DND-41 (cell line): Measurements from ENCODE around the gene ICAM2.

ENCODE experiments used
- CTCF ChIP-seq: IDR thresholded peaks from 2 replicates; pipeline ENCODE4 v1.5.1; 2012; ENCODE audit warnings: borderline replicate concordance, low read length, moderate library complexity, mild to moderate bottlenecking; ENCODE audit not compliant: poor library complexity, severe bottlenecking; ENCODE audit errors: extremely low read depth
- EZH2 ChIP-seq: IDR thresholded peaks from 3 replicates; pipeline ENCODE4 v1.6.1; 2012; ENCODE audit warnings: borderline replicate concordance, low read depth, mild to moderate bottlenecking, moderate library complexity, low read length, inconsistent platforms; ENCODE audit not compliant: severe bottlenecking

- TF ChIP-seq CTCF (no peak), EZH2 (no peak)
Observed at GRCh38 chr17:64057701-64058263, 37.3 kb upstream of the ICAM2 start.
